ENCODE data around the gene FHIP1A. TPM values are rescaled to one million over a fixed set of nuclear protein-coding genes. Genes with fewer than 3 reads are reported as not detected.

FHIP1A gene
- total and polyA plus RNA-seq, 4 donors: 0.29 to 5.3 (median 1.7) TPM

DNA sequence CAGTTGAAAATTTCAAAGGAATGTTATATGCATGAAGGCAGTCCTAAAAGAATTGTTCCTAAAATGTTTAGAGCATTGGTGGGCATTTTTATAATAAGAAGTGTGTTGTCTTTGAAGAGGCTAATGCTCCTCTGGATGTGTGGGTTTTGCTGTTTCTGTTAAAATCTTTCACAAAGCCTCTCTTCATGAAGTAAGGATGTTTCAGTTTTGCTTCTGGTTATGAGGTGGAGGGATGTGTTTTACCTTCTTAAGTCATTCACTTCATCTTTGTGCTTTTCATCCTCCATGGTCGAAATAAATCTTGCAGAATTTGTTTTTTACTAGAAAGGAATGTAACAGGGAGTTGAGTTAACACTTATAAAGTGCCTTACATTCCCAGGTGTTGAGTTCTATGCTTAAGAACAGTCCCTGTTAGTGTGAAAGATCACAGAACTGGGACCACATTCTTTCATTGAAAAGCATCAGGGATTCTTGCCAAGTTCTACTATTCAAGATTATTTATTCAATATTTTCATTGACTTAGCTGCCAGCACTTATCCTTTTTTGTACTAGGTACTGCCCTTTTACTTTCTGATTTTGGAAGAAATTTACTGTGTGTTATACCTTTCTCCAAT lies 21.1 kb downstream of the FHIP1A start:
- H3K4me3 ChIP-seq (ENCODE audit: low read depth, low read length): no peak overlapping the region
- no peak for DNase-seq (ENCODE audit: low read depth in 4 of 6, low spot score in 6 of 6)
- H3K9me3 ChIP-seq (ENCODE audit: control insufficient read depth, insufficient read depth, low read length): no peaks in the 10 kb centered on the region
- H3K27ac ChIP-seq (ENCODE audit: low read depth, low read length): no peak overlapping the region
- H3K4me1 ChIP-seq (ENCODE audit: control insufficient read depth, insufficient read depth, low read length): no peaks in the 10 kb centered on the region
- no peaks in the 10 kb centered on the region for H3K27me3 ChIP-seq (ENCODE audit: control insufficient read depth, insufficient read depth, low read length)
- H3K36me3 ChIP-seq (ENCODE audit: control insufficient read depth, insufficient read depth, low read length): no peaks in the 10 kb centered on the region
- no CpG with 5 or more reads among the region's 1 CpG for WGBS (ENCODE audit: insufficient coverage)

- Histone ChIP-seq H3K4me3 (ENCODE audit: low read depth, low read length) (no peak overlapping the region), H3K27ac (ENCODE audit: low read depth, low read length) (no peak overlapping the region), H3K36me3 (ENCODE audit: control insufficient read depth, insufficient read depth, low read length) (no peaks in the 10 kb centered on the region), H3K4me1 (ENCODE audit: control insufficient read depth, insufficient read depth, low read length) (no peaks in the 10 kb centered on the region), H3K27me3 (ENCODE audit: control insufficient read depth, insufficient read depth, low read length) (no peaks in the 10 kb centered on the region), H3K9me3 (ENCODE audit: control insufficient read depth, insufficient read depth, low read length) (no peaks in the 10 kb centered on the region)
- WGBS (ENCODE audit: insufficient coverage): no CpG with 5 or more reads among the region's 6 CpGs
- no peak for DNase-seq (ENCODE audit: low read depth in 4 of 6, low spot score in 6 of 6)
Observed at GRCh38 chr4:151430740-151431457, 21.9 kb downstream of the FHIP1A start.

GRCh38 chr4:151431728-151432127 lies 22.8 kb downstream of the FHIP1A start:
- no peaks in the 10 kb centered on the region for H3K9me3 ChIP-seq (ENCODE audit: control insufficient read depth, insufficient read depth, low read length)
- no peaks in the 10 kb centered on the region for H3K4me1 ChIP-seq (ENCODE audit: control insufficient read depth, insufficient read depth, low read length)
- H3K4me3 ChIP-seq (ENCODE audit: low read depth, low read length): no peak overlapping the region
- no peak for DNase-seq (ENCODE audit: low read depth in 4 of 6, low spot score in 6 of 6)
- H3K27me3 ChIP-seq (ENCODE audit: control insufficient read depth, insufficient read depth, low read length): no peaks in the 10 kb centered on the region
- no peaks in the 10 kb centered on the region for H3K36me3 ChIP-seq (ENCODE audit: control insufficient read depth, insufficient read depth, low read length)
- no peak overlapping the region for H3K27ac ChIP-seq (ENCODE audit: low read depth, low read length)

GRCh38 chr4:151432654-151433053 lies 23.7 kb downstream of the FHIP1A start:
- Histone ChIP-seq H3K4me1 (ENCODE audit: control insufficient read depth, insufficient read depth, low read length) (no peaks in the 10 kb centered on the region), H3K36me3 (ENCODE audit: control insufficient read depth, insufficient read depth, low read length) (no peaks in the 10 kb centered on the region), H3K27ac (ENCODE audit: low read depth, low read length) (no peak overlapping the region), H3K4me3 (ENCODE audit: low read depth, low read length) (no peak overlapping the region), H3K27me3 (ENCODE audit: control insufficient read depth, insufficient read depth, low read length) (no peaks in the 10 kb centered on the region), H3K9me3 (ENCODE audit: control insufficient read depth, insufficient read depth, low read length) (no peaks in the 10 kb centered on the region)
- DNase-seq (ENCODE audit: low read depth in 4 of 6, low spot score in 6 of 6): no peak

DNA sequence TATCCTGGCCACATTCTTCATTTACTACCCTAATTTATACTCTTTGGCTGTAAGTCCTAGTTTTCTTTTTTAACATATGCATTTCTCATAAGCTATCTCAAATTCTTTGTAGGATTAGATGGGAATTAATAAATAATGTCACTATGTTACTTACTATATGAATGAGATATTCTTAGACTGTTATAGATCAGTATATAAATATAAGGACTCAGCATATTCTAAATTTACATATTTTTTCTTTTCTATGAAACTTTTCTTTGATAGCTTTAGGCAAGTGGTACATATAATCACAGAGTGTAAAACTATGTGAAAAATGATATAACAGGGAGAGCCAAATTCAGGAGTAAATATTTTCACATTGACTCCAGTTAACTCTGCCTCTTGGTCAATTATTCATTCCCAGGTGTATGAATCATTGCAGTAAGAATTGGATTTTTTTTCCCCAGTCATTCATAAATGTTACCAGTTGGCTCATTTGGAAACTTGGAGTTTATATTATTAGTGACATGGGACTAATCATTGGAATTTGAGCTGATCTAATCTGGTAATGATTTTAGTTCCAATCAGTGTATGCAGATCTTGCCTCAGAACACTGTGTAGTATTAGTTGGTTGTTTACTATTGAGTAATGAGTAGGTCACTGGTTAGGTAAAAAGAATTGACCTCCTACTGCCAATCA lies 25.3 kb downstream of the FHIP1A start:
- Histone ChIP-seq H3K4me1 (ENCODE audit: control insufficient read depth, insufficient read depth, low read length) (no peaks in the 10 kb centered on the region), H3K36me3 (ENCODE audit: control insufficient read depth, insufficient read depth, low read length) (no peaks in the 10 kb centered on the region), H3K27me3 (ENCODE audit: control insufficient read depth, insufficient read depth, low read length) (no peaks in the 10 kb centered on the region), H3K27ac (ENCODE audit: low read depth, low read length) (no peak overlapping the region), H3K9me3 (ENCODE audit: control insufficient read depth, insufficient read depth, low read length) (no peaks in the 10 kb centered on the region), H3K4me3 (ENCODE audit: low read depth, low read length) (no peak overlapping the region)
- no peak for DNase-seq (ENCODE audit: low read depth in 4 of 6, low spot score in 6 of 6)

GRCh38 chr4:151436093-151436518 lies 27.1 kb downstream of the FHIP1A start:
- Histone ChIP-seq H3K9me3 (ENCODE audit: control insufficient read depth, insufficient read depth, low read length) (no peaks in the 10 kb centered on the region), H3K4me3 (ENCODE audit: low read depth, low read length) (no peak overlapping the region), H3K27me3 (ENCODE audit: control insufficient read depth, insufficient read depth, low read length) (no peaks in the 10 kb centered on the region), H3K36me3 (ENCODE audit: control insufficient read depth, insufficient read depth, low read length) (no peaks in the 10 kb centered on the region), H3K27ac (ENCODE audit: low read depth, low read length) (no peak overlapping the region), H3K4me1 (ENCODE audit: control insufficient read depth, insufficient read depth, low read length) (no peaks in the 10 kb centered on the region)
- WGBS (ENCODE audit: insufficient coverage): 63% methylated on average over 1 of the region's 4 CpGs
- DNase-seq (ENCODE audit: low read depth in 4 of 6, low spot score in 6 of 6): no peak

DNA sequence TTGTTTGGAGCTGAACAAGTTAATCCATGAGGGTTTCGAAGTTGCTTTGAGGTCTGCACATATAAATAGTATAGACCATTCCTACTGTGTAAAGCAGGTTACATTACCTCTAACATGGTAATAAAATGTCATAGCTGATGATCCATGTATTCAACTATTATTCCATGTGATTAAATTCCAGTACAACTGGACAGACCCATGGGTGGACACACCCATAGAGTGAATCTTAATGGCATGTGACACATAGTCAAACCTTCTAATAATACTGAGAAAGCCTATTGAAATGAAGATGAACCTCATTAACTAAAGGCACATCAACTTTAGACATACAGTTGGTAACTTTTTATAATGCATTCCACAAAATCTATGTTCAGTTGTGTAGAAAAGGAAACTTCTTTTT lies 28.5 kb downstream of the FHIP1A start:
- no CpG with 5 or more reads among the region's 1 CpG for WGBS (ENCODE audit: insufficient coverage)
- no peaks in the 10 kb centered on the region for H3K36me3 ChIP-seq (ENCODE audit: control insufficient read depth, insufficient read depth, low read length)
- no peak overlapping the region for H3K27ac ChIP-seq (ENCODE audit: low read depth, low read length)
- H3K27me3 ChIP-seq (ENCODE audit: control insufficient read depth, insufficient read depth, low read length): no peaks in the 10 kb centered on the region
- no peak for DNase-seq (ENCODE audit: low read depth in 4 of 6, low spot score in 6 of 6)
- no peak overlapping the region for H3K4me3 ChIP-seq (ENCODE audit: low read depth, low read length)
- no peaks in the 10 kb centered on the region for H3K9me3 ChIP-seq (ENCODE audit: control insufficient read depth, insufficient read depth, low read length)
- H3K4me1 ChIP-seq (ENCODE audit: control insufficient read depth, insufficient read depth, low read length): no peaks in the 10 kb centered on the region

DNA sequence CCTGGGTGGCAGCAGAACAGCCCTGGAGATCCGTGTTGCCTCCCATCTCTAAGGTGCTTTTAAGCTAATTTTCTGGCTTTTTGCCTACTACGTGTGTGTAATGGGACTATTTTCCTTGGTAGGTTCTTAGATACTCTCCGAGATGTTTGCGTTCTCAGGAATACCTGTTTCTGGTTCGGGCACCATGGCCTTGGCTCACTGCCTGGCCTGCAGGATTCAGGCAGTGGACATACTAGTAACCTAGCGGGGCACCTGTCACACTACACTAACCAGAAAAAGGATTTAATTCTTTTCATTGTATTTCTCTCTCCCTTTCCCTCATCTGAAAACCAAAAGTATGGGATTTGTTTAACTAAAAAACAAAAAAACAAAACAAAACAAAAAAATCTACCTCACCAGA lies 29.2 kb downstream of the FHIP1A start:
- no peaks in the 10 kb centered on the region for H3K36me3 ChIP-seq (ENCODE audit: control insufficient read depth, insufficient read depth, low read length)
- DNase-seq (ENCODE audit: low read depth in 4 of 6, low spot score in 6 of 6): no peak
- H3K4me1 ChIP-seq (ENCODE audit: control insufficient read depth, insufficient read depth, low read length): no peaks in the 10 kb centered on the region
- 85% methylated on average over 6 of the region's 6 CpGs for WGBS (ENCODE audit: insufficient coverage)
- H3K27ac ChIP-seq (ENCODE audit: low read depth, low read length): no peak overlapping the region
- no peaks in the 10 kb centered on the region for H3K9me3 ChIP-seq (ENCODE audit: control insufficient read depth, insufficient read depth, low read length)
- H3K4me3 ChIP-seq (ENCODE audit: low read depth, low read length): no peak overlapping the region
- H3K27me3 ChIP-seq (ENCODE audit: control insufficient read depth, insufficient read depth, low read length): no peaks in the 10 kb centered on the region

- H3K9me3 ChIP-seq (ENCODE audit: control insufficient read depth, insufficient read depth, low read length): no peaks in the 10 kb centered on the region
- no peaks in the 10 kb centered on the region for H3K4me1 ChIP-seq (ENCODE audit: control insufficient read depth, insufficient read depth, low read length)
- H3K4me3 ChIP-seq (ENCODE audit: low read depth, low read length): no peak overlapping the region
- H3K27me3 ChIP-seq (ENCODE audit: control insufficient read depth, insufficient read depth, low read length): no peaks in the 10 kb centered on the region
- no peak for DNase-seq (ENCODE audit: low read depth in 4 of 6, low spot score in 6 of 6)
- H3K36me3 ChIP-seq (ENCODE audit: control insufficient read depth, insufficient read depth, low read length): no peaks in the 10 kb centered on the region
- no peak overlapping the region for H3K27ac ChIP-seq (ENCODE audit: low read depth, low read length)
Observed at GRCh38 chr4:151439320-151439719, 30.3 kb downstream of the FHIP1A start.

- H3K27me3 ChIP-seq (ENCODE audit: control insufficient read depth, insufficient read depth, low read length): no peaks in the 10 kb centered on the region
- H3K27ac ChIP-seq (ENCODE audit: low read depth, low read length): no peak overlapping the region
- no peak overlapping the region for H3K4me3 ChIP-seq (ENCODE audit: low read depth, low read length)
- WGBS (ENCODE audit: insufficient coverage): no CpG with 5 or more reads among the region's 2 CpGs
- no peaks in the 10 kb centered on the region for H3K9me3 ChIP-seq (ENCODE audit: control insufficient read depth, insufficient read depth, low read length)
- H3K4me1 ChIP-seq (ENCODE audit: control insufficient read depth, insufficient read depth, low read length): no peaks in the 10 kb centered on the region
- H3K36me3 ChIP-seq (ENCODE audit: control insufficient read depth, insufficient read depth, low read length): no peaks in the 10 kb centered on the region
- no peak for DNase-seq (ENCODE audit: low read depth in 4 of 6, low spot score in 6 of 6)
Observed at GRCh38 chr4:151442002-151442401, 33.0 kb downstream of the FHIP1A start.

Data from spinal cord (tissue), 10 donors.